Islet of Langerhans (tissue), 1 donor: ENCODE measurements around the gene AKAP10.
"Not testable (repeated sequence)": the region's sequence is repeated elsewhere in the genome, so short reads cannot be mapped to it uniquely, and the experiment has no call there.

ENCODE experiments used
- FAIRE-seq: peaks from one replicate; lab custom pipeline; 2011; peaks lifted over from hg19 to GRCh38; lab: Jason Lieb, UNC

The AKAP10 gene

DNA sequence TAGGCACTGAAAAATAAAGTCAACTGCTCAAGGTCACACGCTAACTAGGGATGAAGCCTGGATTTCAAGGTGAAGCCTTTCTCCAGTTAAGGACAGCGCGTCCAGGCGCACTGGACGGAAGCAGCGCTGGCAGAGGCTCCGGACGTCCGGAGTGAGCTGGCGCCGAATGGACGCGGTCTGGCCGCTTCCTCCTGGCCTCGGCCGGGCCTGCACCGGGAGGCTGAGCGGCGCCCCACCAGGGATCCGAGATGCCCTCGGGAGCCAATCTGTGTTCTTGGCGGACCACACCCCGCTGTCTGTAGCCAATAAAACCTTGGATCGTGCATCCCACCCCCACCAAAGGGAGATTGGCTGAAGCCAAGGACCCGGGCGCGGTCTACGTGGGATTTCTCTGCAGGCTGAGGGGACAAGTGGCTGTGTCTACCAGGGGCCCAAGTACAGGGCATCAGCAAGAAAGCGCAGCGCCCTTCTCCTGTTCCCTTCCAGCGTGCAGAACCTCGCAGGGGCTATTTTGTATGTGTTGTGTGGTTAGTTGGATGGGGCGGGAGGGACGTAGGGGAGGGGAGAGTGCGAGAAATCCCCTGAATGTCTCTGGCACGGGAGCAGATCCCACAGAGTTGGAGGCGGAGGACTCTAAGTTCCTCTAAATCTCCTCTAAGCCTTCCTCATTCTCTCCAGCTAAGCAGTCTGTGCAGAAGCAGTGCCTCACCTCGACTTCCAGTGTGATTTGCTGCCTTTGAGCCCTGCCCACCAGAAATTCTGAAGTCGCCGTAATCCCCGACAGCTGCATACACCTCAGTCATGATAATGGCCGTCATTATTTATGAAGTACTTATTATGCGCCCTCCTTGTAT, 2.5 kb upstream of the AKAP10 start:
- FAIRE-seq: no peak

GRCh38 chr17:19978805-19979211, 1.2 kb upstream of the AKAP10 start:
- FAIRE-seq: no peak

GRCh38 chr17:19978209-19978802, 678 bp upstream of the AKAP10 start:
- no peak for FAIRE-seq

DNA sequence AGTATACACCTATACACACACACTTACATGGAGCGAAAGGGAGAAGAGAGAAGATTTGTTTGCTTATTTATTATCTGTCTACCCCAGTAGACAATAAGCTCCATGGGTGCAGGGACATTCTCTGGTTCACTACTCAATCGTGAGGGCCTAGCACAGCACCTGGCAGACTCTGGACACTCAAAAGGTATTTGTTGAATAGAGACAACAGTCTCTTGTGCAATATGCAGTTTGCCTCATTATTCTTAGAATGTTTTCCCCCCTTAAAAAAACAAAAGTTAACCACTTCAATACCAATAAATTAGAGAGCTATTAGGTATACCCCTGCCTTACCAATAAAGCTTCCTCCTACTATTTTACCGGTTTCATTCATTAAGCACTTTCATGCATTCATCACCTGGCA, 2.0 kb downstream of the AKAP10 start:
- no peak for FAIRE-seq

DNA sequence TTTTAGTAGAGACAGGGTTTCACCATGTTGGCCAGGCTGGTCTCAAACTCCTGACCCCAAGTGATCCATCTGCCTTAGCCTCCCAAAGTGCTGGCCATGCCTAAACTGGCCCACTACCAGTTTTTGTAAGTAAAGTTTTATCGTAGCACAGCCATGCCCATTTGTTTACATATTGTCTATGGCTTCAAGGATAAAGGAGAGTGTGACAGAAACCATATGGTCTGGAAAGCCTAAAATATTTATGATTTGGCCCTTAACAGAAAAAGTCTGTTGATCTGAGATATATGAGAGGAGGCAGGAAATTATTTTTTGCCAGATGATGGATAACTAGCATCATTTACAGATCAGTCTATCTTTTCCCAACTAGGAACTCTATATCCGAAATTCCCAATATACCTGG, 4.5 kb downstream of the AKAP10 start:
- FAIRE-seq: no peak

DNA sequence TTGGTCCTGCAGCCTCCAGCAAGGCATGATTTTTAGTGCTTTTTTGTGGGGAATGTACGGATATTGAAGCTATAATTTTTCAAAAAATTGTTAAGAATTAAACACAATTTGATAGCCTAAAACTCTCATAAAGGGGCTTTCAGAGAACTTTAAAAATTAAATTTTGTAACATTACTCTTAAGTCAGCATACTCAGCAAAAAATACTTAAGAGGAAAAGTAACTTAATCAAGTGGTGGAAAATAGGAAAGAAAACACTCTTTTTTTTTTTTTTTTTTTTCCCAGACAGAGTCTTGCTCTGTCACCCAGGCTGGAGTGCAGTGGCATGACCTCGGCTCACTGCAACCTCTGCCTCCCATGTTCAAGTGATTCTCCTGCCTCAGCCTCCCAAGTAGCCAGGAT, 14.7 kb downstream of the AKAP10 start:
- not testable (repeated sequence) for FAIRE-seq

DNA sequence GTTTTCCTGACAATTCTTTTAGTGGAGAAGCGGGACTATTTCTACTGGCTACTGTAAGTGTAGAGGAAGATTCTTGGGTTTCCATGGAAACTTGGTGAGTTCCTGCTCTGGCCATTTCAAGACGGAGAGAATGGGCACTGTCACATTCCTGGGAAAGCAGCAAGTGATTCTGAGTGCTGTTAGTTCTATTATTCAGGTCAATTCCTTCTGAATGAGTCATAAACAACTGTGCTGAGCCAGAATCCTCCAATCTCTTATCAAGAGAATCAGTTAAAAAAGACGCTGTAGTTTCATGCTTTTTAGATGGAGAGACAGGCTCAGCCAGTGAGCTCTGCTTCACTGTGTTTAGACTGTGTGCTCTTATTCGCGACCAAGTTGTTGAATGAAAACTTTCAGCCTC, 19.6 kb downstream of the AKAP10 start:
- peak; percentile 36 for FAIRE-seq

- no peak for FAIRE-seq
Measured at GRCh38 chr17:19955099-19955498, 22.5 kb downstream of the AKAP10 start.

DNA sequence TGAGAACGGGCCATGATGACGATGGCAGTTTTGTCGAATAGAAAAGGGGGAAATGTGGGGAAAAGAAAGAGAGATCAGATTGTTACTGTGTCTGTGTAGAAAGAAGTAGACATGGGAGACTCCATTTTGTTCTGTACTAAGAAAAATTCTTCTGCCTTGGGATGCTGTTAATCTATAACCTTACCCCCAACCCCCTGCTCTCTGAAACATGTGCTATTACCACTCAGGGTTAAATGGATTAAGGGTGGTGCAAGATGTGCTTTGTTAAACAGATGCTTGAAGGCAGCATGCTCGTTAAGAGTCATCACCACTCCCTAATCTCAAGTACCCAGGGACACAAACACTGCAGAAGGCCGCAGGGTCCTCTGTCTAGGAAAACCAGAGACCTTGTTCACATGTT, 26.2 kb downstream of the AKAP10 start:
- not testable (repeated sequence) for FAIRE-seq

DNA sequence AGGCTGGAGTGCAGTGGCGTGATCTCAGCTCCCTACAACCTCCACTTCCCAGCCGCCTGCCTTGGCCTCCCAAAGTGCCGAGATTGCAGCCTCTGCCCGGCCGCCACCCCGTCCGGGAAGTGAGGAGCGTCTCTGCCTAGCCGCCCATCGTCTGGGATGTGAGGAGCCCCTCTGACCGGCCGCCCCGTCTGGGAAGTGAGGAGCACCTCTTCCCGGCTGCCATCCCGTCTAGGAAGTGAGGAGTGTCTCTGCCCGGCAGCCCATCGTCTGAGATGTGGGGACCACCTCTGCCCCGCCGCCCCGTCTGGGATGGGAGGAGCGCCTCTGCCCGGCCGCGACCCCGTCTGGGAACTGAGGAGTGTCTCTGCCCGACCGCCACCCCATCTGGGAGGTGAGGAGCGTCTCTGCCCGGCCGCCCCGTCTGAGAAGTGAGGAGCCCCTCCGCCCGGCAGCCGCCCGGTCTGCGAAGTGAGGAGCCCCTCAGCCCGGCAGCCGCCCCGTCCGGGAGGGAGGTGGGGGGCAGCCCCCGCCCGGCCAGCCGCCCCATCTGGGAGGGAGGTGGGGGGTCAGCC, 26.9 kb downstream of the AKAP10 start:
- not testable (repeated sequence) for FAIRE-seq

DNA sequence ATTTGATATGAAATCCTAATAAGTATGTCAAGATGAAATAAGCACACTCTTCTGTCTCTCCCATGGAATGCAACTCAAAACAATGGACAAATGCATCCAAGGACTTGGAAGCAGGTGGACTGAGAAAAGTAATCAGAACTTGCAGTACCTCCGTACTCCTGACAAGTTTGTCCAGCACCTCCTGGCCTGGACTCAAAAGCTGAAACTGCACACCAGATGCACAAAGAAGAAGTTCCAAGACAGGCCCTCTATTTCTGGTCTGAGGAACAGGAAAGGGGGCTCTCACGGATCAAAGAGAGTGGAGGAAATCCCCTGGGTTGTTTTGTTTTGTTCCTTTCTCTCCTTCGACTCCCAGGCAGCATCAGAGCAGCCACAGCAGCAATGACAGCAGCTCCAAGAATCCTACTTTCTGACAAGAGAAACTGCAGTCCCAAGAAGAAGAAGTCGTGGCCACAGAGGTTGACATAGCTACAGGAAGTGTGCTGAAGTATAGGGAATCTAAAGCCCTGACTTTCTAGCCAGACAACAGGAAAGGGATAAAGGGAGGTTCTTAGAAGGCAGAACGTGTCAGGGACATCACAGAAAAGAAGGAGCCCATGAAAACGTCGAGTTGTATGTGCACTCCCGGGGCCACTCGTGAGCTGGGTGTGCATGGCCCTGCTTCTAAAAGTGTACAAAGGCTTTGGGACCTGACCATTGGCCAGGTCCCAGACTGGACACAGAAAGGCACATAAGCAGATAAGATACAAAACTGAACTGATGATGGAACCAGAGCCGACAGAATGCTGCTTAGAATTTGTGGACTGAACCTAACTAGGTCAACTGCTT, 29.3 kb downstream of the AKAP10 start:
- FAIRE-seq: no peak

DNA sequence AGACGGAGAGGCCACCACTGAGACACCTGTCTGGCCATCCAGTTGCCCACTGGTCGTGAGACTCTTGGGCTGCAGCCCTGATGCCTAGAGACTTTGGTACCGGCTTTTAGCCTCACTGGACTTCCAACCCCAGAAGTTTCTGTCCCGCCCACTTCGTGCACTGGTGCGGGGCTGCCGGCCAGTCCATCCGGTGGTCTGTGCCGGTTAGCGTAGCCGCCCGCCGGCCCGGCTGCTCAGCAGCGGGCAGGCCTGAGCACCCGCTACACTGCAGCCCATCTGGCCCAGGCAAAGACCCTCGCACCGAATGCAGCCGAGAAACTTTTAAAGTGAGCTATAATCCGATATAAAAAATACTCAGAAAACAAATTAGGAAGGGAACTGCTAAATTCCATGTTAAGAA, 30.7 kb downstream of the AKAP10 start:
- no peak for FAIRE-seq

DNA sequence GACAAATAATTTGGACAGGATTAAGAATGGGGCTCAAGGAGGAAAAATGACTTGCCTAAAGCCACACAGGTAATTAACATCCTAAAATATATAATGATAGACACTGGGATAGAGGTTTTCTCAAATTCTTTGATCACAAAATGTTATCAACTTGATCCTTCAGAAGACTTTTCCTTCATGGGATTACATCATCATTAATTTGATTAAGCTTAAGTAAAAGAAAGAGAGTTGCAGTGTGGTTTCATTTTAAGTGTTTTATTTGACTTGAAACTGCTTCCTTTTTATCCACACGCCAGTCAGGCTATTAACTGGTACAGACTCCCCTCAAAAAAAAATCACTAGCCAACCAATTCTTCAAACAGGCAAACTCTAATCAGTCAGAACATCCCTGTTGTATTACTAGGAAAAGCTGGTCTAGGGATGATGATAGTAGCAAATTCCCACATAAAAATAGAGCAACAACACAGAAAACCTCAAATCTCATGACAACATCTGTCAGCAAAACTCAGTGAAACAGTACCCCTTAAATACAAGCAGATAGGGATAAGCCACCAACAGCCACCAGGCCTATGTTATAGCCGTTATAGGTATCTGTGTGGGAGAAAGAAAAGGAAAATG, 32.5 kb downstream of the AKAP10 start:
- no peak for FAIRE-seq

DNA sequence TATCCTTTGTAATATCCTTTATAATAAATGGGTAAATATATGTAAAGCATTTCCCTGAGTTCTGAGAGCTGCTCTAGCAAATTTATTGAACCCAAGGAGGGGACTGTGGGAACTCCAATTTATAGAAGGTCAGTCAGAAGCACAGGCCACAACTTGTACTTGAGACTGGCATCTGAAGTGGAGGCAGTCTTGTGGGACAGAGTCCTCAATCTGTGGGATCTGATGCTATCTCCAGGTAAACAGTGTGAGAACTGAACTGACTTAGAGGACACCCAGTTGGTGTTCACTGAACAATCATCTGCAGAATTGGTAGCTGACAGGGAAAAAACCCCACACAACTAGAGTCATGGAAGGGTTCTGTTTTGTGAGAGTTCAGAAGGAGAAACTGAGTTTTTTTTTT, 34.0 kb downstream of the AKAP10 start:
- FAIRE-seq: no peak

DNA sequence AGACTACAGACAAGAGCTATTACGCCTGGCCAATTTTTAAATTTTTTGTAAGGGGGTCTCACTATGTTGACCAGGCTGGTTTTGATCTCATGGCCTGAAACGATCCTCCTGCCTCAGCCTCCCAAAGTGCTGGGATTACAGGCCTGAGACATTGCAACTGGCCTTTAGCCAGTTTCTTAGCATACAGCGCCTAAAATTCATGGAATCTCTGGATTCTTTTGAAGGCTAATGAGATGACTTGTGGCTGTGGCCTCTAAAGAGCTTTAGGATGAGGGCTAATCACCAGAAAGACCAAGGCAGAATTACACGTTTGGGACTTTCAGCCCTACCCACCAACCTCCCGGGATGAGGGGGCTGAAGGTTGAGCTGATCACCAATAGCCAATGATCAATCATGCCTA, 34.6 kb downstream of the AKAP10 start:
- no peak for FAIRE-seq

DNA sequence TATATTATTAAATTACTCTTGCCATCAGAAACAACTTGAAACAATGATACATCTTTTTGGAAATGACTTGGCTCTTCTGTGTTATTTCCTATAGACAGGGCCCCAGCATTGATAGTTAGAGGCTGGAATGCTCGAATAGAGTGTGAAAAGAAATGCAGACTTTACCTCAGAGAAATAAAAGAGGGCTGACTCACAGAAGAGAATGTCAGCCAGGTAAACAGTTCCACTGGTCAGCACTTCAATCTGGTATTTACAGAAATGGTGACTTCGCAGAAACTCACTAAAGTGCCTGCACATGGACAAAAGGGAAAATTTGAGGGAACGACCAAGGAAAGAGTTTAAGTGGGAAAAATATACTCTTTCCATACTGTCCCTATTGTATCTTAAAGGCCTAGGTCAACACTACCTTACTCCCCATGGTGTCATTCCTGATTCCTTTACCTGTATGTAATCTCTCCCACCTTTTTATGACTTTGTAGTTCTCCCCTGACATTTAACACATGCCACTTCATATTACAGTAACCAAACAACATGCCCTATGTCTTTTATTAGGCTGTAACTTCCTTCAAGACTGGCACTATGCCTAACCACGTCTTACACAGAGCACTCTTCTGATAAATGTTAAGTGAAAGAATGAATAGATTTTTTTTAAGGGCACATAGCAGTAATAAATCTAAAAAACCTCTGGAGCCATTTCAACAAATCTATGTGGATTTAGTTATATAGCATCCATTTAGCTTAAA, 36.7 kb downstream of the AKAP10 start:
- FAIRE-seq: no peak

DNA sequence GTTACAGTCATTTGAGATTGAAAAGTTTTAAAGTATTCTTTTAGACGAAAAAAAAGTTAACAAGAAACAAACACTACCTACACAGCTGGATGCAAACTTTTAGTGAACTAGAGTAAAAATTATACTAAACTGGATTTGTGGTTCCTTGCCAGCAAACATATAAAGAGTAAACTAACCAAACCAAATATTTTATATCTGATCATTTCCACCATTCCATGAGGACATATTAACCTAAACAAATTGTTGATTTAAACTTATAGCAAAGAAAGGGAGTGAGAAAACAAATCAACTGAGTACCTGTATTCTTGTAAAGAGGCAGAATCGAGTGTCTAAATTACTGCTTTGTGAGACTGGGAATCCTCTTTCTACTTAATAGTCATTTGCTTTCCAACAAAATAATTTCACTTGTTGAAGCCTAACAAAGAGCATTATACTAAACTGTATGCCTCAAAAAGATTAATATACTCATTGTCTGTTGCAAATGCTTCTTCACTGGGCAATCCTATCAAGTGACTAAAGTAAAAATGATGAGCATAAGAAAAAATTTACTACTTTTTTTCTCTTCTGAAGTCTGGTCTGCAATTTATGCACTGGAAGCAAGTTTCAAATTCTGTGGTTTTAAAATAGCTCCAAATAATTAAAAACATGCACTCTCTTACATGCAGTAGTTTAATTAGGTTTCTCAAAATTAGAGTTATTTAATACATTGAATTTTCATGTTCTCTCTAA, 37.5 kb downstream of the AKAP10 start:
- FAIRE-seq: no peak

- FAIRE-seq: no peak
Measured at GRCh38 chr17:19938736-19939135, 38.9 kb downstream of the AKAP10 start.

GRCh38 chr17:19937522-19937921, 40.1 kb downstream of the AKAP10 start:
- FAIRE-seq: no peak

- no peak for FAIRE-seq
Measured at GRCh38 chr17:19935169-19935568, 42.5 kb downstream of the AKAP10 start.

- FAIRE-seq: peak; percentile 9
Measured at GRCh38 chr17:19933628-19934027, 44.0 kb downstream of the AKAP10 start.
